ENCODE results near the gene GSC2. TPM values are rescaled to one million over a fixed set of nuclear protein-coding genes. Genes with fewer than 3 reads are reported as not detected.

Gene GSC2
- total and polyA plus RNA-seq, 9 of the 15 experiments (the other 6 are each of a cell fraction or from before 2014, with no cell fraction given), result not detected

DNA sequence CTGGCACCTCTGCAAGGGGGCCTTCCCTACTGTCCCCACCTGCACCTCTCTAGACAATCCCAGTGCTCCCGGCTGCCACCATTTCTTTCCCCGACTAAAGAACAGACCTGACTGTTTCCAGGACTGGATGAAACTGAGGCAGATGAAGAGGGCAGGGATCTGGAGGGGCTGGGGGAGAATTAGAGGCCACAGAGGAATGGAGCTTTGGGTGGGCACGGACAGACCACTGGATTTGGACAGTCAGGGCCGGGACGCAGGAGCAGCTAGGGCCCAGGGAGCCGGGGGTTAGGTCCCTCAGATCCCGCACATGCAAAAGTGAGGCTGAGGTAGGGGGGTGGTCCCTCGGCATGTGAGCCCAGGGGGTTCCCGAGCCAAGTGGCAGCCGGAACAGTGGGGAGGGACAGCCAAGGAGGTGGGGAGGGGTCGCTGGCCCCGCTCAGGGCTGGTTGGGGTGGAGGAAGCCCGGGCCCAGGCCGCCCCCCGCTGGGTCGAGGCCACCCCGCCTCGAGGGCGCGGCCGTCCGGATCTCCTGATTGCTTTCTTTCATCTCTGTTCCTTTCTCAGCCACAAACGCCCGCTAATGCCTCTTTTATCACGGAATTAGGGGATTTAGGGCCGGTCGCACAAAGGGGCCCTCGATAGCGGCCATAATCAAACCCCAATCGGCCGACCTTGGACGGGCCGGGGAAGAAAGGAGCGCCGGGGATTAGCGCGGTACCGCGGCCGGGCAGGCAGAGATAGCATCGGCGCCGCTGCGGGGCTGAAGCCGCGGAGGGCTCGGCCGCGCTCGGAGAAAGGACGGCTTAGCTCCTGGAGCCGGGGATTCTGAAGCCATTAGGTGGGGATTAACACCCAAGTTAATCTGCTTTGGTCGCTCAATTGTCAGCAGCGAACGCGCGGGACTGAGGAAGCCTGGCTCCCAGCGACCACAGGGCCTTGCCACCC, 19.2 kb upstream of the GSC2 start (continued):
- TF ChIP-seq, protein P1, sequence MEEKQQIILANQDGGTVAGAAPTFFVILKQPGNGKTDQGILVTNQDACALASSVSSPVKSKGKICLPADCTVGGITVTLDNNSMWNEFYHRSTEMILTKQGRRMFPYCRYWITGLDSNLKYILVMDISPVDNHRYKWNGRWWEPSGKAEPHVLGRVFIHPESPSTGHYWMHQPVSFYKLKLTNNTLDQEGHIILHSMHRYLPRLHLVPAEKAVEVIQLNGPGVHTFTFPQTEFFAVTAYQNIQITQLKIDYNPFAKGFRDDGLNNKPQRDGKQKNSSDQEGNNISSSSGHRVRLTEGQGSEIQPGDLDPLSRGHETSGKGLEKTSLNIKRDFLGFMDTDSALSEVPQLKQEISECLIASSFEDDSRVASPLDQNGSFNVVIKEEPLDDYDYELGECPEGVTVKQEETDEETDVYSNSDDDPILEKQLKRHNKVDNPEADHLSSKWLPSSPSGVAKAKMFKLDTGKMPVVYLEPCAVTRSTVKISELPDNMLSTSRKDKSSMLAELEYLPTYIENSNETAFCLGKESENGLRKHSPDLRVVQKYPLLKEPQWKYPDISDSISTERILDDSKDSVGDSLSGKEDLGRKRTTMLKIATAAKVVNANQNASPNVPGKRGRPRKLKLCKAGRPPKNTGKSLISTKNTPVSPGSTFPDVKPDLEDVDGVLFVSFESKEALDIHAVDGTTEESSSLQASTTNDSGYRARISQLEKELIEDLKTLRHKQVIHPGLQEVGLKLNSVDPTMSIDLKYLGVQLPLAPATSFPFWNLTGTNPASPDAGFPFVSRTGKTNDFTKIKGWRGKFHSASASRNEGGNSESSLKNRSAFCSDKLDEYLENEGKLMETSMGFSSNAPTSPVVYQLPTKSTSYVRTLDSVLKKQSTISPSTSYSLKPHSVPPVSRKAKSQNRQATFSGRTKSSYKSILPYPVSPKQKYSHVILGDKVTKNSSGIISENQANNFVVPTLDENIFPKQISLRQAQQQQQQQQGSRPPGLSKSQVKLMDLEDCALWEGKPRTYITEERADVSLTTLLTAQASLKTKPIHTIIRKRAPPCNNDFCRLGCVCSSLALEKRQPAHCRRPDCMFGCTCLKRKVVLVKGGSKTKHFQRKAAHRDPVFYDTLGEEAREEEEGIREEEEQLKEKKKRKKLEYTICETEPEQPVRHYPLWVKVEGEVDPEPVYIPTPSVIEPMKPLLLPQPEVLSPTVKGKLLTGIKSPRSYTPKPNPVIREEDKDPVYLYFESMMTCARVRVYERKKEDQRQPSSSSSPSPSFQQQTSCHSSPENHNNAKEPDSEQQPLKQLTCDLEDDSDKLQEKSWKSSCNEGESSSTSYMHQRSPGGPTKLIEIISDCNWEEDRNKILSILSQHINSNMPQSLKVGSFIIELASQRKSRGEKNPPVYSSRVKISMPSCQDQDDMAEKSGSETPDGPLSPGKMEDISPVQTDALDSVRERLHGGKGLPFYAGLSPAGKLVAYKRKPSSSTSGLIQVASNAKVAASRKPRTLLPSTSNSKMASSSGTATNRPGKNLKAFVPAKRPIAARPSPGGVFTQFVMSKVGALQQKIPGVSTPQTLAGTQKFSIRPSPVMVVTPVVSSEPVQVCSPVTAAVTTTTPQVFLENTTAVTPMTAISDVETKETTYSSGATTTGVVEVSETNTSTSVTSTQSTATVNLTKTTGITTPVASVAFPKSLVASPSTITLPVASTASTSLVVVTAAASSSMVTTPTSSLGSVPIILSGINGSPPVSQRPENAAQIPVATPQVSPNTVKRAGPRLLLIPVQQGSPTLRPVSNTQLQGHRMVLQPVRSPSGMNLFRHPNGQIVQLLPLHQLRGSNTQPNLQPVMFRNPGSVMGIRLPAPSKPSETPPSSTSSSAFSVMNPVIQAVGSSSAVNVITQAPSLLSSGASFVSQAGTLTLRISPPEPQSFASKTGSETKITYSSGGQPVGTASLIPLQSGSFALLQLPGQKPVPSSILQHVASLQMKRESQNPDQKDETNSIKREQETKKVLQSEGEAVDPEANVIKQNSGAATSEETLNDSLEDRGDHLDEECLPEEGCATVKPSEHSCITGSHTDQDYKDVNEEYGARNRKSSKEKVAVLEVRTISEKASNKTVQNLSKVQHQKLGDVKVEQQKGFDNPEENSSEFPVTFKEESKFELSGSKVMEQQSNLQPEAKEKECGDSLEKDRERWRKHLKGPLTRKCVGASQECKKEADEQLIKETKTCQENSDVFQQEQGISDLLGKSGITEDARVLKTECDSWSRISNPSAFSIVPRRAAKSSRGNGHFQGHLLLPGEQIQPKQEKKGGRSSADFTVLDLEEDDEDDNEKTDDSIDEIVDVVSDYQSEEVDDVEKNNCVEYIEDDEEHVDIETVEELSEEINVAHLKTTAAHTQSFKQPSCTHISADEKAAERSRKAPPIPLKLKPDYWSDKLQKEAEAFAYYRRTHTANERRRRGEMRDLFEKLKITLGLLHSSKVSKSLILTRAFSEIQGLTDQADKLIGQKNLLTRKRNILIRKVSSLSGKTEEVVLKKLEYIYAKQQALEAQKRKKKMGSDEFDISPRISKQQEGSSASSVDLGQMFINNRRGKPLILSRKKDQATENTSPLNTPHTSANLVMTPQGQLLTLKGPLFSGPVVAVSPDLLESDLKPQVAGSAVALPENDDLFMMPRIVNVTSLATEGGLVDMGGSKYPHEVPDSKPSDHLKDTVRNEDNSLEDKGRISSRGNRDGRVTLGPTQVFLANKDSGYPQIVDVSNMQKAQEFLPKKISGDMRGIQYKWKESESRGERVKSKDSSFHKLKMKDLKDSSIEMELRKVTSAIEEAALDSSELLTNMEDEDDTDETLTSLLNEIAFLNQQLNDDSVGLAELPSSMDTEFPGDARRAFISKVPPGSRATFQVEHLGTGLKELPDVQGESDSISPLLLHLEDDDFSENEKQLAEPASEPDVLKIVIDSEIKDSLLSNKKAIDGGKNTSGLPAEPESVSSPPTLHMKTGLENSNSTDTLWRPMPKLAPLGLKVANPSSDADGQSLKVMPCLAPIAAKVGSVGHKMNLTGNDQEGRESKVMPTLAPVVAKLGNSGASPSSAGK (IDR thresholded peaks at IDR 0.05), result no peak
- TF ChIP-seq, protein P2, sequence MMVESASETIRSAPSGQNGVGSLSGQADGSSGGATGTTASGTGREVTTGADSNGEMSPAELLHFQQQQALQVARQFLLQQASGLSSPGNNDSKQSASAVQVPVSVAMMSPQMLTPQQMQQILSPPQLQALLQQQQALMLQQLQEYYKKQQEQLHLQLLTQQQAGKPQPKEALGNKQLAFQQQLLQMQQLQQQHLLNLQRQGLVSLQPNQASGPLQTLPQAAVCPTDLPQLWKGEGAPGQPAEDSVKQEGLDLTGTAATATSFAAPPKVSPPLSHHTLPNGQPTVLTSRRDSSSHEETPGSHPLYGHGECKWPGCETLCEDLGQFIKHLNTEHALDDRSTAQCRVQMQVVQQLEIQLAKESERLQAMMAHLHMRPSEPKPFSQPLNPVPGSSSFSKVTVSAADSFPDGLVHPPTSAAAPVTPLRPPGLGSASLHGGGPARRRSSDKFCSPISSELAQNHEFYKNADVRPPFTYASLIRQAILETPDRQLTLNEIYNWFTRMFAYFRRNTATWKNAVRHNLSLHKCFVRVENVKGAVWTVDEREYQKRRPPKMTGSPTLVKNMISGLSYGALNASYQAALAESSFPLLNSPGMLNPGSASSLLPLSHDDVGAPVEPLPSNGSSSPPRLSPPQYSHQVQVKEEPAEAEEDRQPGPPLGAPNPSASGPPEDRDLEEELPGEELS (CRISPR knock-in tag; IDR thresholded peaks at IDR 0.05; ENCODE audit: borderline replicate concordance), result no peak
- no peak for TF ChIP-seq WHSC1 (IDR thresholded peaks at IDR 0.05; ENCODE audit: low read length)
- TF ChIP-seq, protein P3, sequence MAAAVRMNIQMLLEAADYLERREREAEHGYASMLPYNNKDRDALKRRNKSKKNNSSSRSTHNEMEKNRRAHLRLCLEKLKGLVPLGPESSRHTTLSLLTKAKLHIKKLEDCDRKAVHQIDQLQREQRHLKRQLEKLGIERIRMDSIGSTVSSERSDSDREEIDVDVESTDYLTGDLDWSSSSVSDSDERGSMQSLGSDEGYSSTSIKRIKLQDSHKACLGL (CRISPR knock-in tag; IDR thresholded peaks at IDR 0.05; ENCODE audit: borderline replicate concordance, poor library complexity, severe bottlenecking), result no peak
- TF ChIP-seq KHSRP (IDR thresholded peaks at IDR 0.05), result no peak
- TF ChIP-seq, protein P4, sequence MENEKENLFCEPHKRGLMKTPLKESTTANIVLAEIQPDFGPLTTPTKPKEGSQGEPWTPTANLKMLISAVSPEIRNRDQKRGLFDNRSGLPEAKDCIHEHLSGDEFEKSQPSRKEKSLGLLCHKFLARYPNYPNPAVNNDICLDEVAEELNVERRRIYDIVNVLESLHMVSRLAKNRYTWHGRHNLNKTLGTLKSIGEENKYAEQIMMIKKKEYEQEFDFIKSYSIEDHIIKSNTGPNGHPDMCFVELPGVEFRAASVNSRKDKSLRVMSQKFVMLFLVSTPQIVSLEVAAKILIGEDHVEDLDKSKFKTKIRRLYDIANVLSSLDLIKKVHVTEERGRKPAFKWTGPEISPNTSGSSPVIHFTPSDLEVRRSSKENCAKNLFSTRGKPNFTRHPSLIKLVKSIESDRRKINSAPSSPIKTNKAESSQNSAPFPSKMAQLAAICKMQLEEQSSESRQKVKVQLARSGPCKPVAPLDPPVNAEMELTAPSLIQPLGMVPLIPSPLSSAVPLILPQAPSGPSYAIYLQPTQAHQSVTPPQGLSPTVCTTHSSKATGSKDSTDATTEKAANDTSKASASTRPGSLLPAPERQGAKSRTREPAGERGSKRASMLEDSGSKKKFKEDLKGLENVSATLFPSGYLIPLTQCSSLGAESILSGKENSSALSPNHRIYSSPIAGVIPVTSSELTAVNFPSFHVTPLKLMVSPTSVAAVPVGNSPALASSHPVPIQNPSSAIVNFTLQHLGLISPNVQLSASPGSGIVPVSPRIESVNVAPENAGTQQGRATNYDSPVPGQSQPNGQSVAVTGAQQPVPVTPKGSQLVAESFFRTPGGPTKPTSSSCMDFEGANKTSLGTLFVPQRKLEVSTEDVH (IDR thresholded peaks at IDR 0.05; ENCODE audit: low read depth, partially characterized antibody), result no peak
- no peak for TF ChIP-seq SREBF1 (IDR thresholded peaks at IDR 0.05; ENCODE audit: borderline replicate concordance, low read depth, low read length)
- TF ChIP-seq SRSF9 (IDR thresholded peaks at IDR 0.05; ENCODE audit: borderline replicate concordance, low read depth, low read length), result no peak

Data from K562 (cell line).